Activated CD4-positive, alpha-beta T cell treated with anti-CD3 and anti-CD28 coated beads, Interleukin-10, Interleukin-2, amounts not matched to agents 100 ng/mL and 50 ng/mL, durations not matched to agents 16 hours and 8 hours (primary cell): ENCODE measurements around the gene HES3.
A peak's percentile ranks its signal among the peaks of the same experiment; 100 is the strongest.
"Not testable (repeated sequence)": the region's sequence is repeated elsewhere in the genome, so short reads cannot be mapped to it uniquely, and the experiment has no call there.

Experiments used
- DNase-seq: peaks from one replicate; pipeline ENCODE4 v3.0.0-alpha.2; 2020

Gene HES3

GRCh38 chr1:6219641-6220040 lies 24.3 kb upstream of the HES3 start:
- DNase-seq: not testable (repeated sequence)

GRCh38 chr1:6220236-6220635 lies 23.7 kb upstream of the HES3 start:
- no peak for DNase-seq

- DNase-seq: no peak
Measured at GRCh38 chr1:6221210-6221784, 22.7 kb upstream of the HES3 start.

- no peak for DNase-seq
Measured at GRCh38 chr1:6222636-6223035, 21.3 kb upstream of the HES3 start.

DNA sequence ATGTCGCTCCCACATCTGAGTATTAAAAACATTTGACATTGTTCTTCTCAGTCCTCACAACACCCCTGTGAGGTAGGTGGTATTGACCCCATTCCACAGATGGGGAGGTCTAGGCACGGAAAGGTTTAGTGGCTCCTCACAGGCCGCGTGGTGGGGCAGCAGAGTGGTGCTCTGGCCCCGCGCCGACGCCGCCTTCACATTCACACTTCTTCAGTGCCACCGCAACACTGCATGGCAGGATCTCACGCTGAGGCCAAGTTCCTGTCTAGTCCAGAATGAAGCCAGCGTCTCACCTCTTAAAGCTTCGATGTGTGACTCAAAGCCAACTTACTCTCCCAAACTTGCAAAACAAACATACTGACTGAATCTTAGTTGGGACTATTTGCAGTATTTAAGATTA lies 20.4 kb upstream of the HES3 start:
- no peak for DNase-seq

GRCh38 chr1:6224718-6225117 lies 19.3 kb upstream of the HES3 start:
- no peak for DNase-seq

- no peak for DNase-seq
Measured at GRCh38 chr1:6225651-6226050, 18.3 kb upstream of the HES3 start.

DNA sequence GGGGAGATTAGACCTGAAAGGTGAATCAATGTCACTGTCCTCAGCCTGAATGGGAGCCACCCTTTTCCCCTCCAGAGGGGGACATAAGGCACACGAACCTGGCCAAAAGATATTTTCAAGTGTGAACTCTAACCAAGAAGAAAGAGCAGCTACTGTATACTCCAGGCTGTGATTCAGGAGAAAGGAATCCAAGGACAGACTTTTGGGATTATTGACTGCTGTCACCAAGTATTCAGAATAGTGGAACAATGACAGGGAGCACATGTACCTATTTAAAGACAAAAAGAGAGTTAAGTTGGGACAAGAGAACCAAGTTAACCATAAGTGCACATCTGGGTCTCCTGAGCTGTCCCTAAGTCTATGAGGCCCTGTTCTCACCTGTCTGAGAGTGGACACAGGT lies 10.6 kb upstream of the HES3 start:
- DNase-seq: no peak

DNA sequence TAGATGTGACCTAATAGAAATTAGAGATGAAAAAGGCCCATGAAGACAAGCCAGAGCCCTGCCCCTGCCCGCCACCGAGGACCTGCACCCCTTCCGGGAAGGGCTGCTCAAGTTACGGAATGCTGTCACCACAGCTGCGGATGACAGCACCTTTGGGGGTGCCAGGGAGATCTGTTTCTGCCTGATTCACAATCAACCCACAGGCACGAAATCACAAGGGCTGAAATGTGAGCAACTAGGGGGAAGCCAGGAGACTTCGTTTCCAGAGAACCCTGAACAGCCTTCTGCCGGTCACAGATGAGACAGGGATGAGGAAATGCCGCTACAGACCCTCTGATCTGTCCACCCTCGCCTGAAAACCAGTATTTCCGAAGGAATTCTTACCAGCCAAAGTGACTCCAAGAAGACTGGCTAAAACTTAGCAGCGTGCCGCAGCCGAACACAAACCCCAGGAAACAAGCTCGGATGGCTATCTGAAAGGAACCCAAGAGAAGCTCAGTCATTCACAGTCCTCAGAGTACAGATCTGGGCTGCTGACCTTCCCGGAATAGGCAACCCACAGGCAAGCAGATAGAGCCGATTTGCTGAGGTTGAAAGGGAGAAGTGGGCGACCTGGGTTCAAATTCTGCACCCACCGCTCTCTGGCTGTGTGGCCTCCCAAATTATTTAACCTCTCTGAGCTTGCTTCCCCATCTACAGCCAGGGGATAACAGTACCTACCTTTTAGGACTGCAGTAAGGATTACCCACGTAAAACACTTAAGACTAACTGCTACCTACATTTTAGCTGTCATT lies 9.3 kb upstream of the HES3 start:
- DNase-seq: no peak

- DNase-seq: peak; percentile 34
Measured at GRCh38 chr1:6235296-6235677, 8.7 kb upstream of the HES3 start.

DNA sequence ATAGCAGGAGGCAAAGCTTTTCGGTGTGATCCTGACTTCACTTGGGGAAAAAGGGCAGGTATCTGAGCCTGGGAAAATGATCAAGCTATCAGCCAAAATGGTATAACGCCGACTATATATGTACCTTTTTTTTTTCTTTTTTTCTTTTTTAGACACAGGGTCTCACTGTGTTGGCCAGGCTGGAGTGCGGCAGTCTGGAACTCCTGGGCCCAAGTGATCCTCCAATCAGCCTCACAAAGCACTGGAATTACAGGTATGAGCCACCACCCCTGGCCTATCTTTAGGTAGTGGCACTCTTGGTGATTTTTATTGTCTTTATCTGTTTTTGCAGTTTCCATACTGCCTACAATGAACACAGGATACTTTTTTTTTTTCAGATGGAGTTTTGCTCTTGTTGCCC lies 6.9 kb upstream of the HES3 start:
- DNase-seq: no peak

DNA sequence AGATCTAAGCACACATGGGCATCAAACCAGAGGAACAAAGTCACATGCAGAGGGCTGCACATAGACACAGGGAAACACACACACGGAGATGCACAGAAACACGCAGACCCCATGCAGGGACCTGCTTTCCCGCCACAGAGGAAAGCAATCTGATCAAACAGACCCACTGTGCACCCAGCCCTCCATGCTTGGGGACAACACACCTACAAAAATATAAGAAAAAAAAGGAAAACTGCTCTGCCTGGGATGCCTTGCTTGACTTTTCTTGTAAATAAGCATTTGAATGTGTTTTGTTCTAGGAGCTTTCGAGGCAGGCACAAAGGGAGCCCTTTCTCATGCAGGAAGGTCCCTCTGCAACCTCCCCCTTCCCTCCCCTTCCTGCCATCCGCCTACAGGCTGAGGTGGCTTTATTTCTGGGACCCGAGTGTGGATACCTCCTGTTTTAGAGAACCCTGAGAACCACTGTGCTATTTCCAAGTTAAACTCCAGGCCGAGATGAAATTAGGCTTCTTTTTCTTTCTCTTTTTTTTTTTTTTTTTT lies 4.7 kb upstream of the HES3 start:
- DNase-seq: no peak

GRCh38 chr1:6239950-6240768 lies 3.8 kb upstream of the HES3 start:
- DNase-seq: no peak

DNA sequence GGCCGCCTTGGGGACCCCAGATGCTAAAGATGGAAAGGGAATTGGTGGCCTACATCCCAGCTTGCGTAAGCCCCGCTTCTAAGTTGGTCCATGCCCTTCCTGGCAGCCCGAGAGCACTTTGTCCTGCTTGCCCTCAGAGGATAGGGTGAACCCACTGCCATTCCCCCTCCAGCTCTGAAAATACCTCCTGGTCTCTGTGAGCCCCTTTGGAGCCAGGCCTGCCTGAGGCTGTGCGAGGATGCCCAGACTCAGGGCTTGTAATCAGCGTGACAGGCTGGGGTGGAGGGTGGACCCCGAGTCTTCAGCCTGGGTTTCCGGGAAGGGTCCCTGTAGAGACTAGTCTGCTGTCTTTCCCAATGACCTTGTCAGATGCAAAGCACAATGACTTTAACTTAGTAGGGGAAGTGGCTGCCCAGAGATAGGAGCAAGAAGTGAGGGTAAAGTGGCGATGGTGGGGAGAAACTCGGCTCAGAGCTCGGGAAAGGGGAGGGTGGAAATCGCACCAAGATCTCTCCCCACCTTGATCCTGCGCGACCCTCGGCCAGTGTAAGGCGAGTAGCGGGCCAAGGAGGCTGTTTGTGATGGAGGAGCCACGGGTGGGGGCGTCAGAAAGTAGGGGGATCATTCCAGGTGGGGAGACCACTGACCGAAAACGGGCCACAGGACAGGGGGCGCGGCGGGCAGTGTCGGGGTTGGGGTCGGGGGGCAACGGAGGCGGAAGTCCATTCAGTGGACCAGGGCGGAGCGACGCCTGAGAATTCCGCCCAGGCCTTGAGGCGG lies 2.7 kb upstream of the HES3 start:
- no peak for DNase-seq

GRCh38 chr1:6241887-6242740 lies 1.9 kb upstream of the HES3 start:
- DNase-seq: no peak

DNA sequence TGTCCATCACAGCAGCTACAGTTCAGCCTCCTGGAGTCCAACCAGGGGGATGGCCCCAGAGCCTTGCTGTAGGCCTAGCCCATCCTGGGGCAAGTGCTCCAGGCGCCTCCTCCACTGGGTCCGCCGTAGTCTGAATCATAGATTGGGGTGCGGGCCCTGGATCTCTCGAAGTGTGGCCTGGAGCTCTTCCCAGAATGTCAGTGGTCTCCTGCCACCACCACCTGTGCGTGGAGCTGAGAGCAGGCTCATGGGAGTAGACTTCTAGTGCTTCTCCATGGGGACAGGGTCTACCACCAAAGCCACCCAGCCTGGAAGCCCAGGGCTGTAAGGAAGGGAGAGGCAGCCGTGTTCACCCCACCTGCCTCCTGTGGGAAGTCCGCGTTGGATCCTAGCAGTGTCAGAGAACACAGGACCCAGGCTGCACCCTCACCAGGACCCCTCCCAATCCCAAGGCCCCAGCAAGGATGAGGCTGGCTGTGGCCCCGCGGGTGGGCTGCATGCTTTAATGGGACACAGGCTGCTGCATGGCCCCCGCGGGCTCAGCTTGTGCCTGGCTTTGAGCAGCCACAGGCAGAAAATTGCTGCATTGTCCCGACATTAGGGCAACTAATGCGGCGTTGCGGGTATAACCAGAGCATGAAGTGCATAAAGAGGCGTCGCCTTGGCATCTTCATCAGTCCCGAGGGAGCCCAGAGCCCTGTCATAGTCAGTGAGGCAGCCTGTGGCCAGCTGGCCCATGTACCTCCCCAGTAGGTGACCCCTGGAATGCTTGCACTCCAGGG lies 735 bp upstream of the HES3 start:
- no peak for DNase-seq

- DNase-seq: no peak
Measured at GRCh38 chr1:6244401-6245049, 546 bp downstream of the HES3 start.

GRCh38 chr1:6245086-6245868 lies 1.3 kb downstream of the HES3 start:
- peak; percentile 84 for DNase-seq

DNA sequence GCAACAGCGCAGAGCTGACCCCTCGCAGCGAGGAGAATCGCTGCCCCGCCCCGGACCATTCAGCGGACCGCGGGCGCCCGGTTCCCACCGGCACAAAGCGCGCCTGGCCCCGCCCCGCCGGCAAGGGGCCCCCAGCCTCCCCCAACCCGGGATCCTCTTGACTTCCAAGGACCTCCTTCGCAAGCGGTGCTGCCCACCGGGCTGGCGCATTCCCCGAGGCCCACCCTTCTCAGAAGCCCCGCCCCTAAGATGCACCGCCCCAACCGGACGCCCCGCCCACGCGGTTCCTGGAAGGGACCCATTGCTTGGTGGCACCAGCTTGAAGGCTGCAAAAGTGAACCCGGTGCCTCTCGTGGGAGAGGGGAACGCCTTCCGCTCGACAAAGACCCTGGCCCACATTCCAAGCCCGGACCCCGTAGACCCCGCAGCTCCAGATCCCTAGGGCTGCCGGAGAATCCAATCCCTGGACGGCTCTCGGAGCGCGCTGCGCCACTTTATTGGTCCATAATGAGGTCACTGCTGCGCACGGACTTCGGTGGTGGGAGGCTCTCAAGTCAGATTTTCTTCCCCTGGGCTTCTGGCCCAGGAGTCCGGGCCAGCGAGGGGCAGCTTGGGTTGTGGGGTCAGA lies 2.0 kb downstream of the HES3 start:
- peak; percentile 75 for DNase-seq
